HEK293T (cell line): Measurements from ENCODE around the gene COX6A1.
"Not testable (repeated sequence)": the region's sequence is repeated elsewhere in the genome, so short reads cannot be mapped to it uniquely, and the experiment has no call there.

Source experiments
- CTCF ChIA-PET: fragments of 350-600 bp; formaldehyde crosslinking; extraction: SDS; loops from one replicate; lab custom pipeline; 2021; ENCODE audit warnings: antibody characterized with exemption, inconsistent platforms; lab: Yijun Ruan, JAX
- POLR2A ChIA-PET: fragments of 350-600 bp; formaldehyde crosslinking; extraction: SDS; loops from one replicate; lab custom pipeline; 2020; ENCODE audit warnings: antibody characterized with exemption, inconsistent platforms; lab: Yijun Ruan, JAX
- DNase-seq: peaks from one replicate; pipeline ENCODE4 v3.0.0; 2012; ENCODE audit warnings: mixed read lengths; ENCODE audit errors: extremely low spot score
- ARNT ChIP-seq: fragments of 450-650 bp; IDR thresholded peaks from 2 replicates; pipeline ENCODE4 v1.6.1; 2017; ENCODE audit warnings: mild to moderate bottlenecking
- BHLHE40 ChIP-seq: fragments of 450-650 bp; IDR thresholded peaks from 2 replicates; pipeline ENCODE4 v1.6.1; 2016; ENCODE audit warnings: mild to moderate bottlenecking, moderate library complexity, borderline replicate concordance
- CTBP1 ChIP-seq: fragments of 450-650 bp; IDR thresholded peaks from 2 replicates; pipeline ENCODE4 v1.6.1; 2016; ENCODE audit warnings: borderline replicate concordance
- ELF4 ChIP-seq: fragments of 450-650 bp; IDR thresholded peaks from 2 replicates; pipeline ENCODE4 v1.6.1; 2017; ENCODE audit warnings: antibody characterized with exemption
- FOXA1 ChIP-seq: fragments of 450-650 bp; IDR thresholded peaks from 2 replicates; pipeline ENCODE4 v1.6.1; 2016; ENCODE audit warnings: mild to moderate bottlenecking
- FOXK2 ChIP-seq: fragments of 450-650 bp; IDR thresholded peaks from 2 replicates; pipeline ENCODE4 v1.6.1; 2016; ENCODE audit warnings: mild to moderate bottlenecking
- FOXM1 ChIP-seq: fragments of 450-650 bp; IDR thresholded peaks from 2 replicates; pipeline ENCODE4 v1.6.1; 2017; ENCODE audit warnings: mild to moderate bottlenecking, borderline replicate concordance
- HDGF ChIP-seq: fragments of 450-650 bp; IDR thresholded peaks from 2 replicates; pipeline ENCODE4 v1.6.1; 2017; ENCODE audit warnings: antibody characterized with exemption, borderline replicate concordance
- L3MBTL2 ChIP-seq: fragments of 450-650 bp; conservative IDR thresholded peaks from 2 replicates; pipeline ENCODE4 v1.6.1; 2016; ENCODE audit warnings: mild to moderate bottlenecking
- LEF1 ChIP-seq: fragments of 450-650 bp; IDR thresholded peaks from 2 replicates; pipeline ENCODE4 v1.6.1; 2017; ENCODE audit warnings: mild to moderate bottlenecking, borderline replicate concordance
- NFRKB ChIP-seq: fragments of 450-650 bp; IDR thresholded peaks from 2 replicates; pipeline ENCODE4 v1.6.1; 2016; ENCODE audit warnings: mild to moderate bottlenecking, moderate library complexity
- PKNOX1 ChIP-seq: fragments of 450-650 bp; IDR thresholded peaks from 2 replicates; pipeline ENCODE4 v1.6.1; 2016
- SP1 ChIP-seq: fragments of 450-650 bp; IDR thresholded peaks from 2 replicates; pipeline ENCODE4 v1.6.1; 2017
- SUZ12 ChIP-seq: fragments of 450-650 bp; IDR thresholded peaks from 2 replicates; pipeline ENCODE4 v1.6.1; 2016; ENCODE audit warnings: mild to moderate bottlenecking
- TARDBP ChIP-seq: fragments of 450-650 bp; IDR thresholded peaks from 2 replicates; pipeline ENCODE4 v1.6.1; 2016
- ZNF384 ChIP-seq: fragments of 450-650 bp; IDR thresholded peaks from 2 replicates; pipeline ENCODE4 v1.6.1; 2016

The COX6A1 gene

DNA sequence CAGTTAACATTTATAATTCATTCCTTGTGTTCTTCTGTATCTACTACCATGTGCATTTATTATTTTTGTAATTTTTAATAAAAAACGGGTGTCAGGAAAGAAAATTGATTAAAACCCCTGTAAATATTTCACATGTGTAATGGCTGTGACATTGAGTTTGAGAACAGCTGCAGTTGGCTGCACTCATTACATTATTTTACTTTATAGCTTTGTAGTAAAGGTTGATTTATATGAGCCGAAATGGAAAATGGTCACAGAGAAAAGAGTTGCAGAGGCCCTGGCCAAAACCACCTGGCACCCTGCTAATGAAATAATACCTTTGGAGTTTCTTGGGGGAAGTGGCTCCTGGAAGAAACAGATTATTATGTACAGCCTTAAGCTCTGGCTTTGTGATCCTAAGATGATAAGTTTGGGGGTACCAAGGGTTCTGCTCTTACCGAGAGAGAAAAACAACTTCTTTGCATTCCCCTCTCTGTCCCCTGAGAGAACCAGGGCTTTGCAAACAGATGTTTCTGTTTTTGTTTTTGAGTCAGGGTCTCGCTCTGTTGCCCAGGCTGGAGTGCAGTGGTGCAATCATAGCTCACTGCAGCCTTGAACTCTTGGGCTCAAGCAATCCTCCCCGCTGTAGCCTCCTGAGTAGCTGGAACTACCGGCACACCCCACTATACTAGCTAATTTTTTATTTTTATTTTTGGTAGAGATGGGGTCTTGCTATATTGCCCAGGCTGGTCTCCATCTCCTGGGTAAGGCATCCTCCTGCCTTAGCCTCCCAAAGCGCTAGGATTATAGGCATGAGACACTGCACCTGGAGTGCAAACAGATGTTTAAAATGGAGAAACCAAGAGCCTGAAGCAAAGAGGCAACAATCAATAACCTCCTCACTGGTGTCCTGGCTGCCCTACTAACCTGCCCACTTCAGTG is 48.3 kb downstream of the COX6A1 start:
- TF ChIP-seq CTBP1 (no peak), LEF1 (no peak), PKNOX1 (no peak), TARDBP (no peak), FOXA1 (no peak), ARNT (no peak), ZNF384 (no peak), FOXM1 (no peak), SP1 (no peak)
- ChIA-PET POLR2A (interaction anchor here (0.8 kb wide), 1 partner anchor 194 kb away, joined by 4 read pairs; the partner anchor contains the start of gene RNU4-2), CTCF (no interaction called here)
- no peak for DNase-seq

- POLR2A ChIA-PET: interaction anchor here (0.6 kb wide), 1 partner anchor 8 kb away, joined by 3 read pairs; the partner anchor contains the start of gene DYNLL1
- CTCF ChIA-PET, DNase-seq: not testable (repeated sequence)
Measured at GRCh38 chr12:120487552-120487951, 49.6 kb downstream of the COX6A1 start.

DNA sequence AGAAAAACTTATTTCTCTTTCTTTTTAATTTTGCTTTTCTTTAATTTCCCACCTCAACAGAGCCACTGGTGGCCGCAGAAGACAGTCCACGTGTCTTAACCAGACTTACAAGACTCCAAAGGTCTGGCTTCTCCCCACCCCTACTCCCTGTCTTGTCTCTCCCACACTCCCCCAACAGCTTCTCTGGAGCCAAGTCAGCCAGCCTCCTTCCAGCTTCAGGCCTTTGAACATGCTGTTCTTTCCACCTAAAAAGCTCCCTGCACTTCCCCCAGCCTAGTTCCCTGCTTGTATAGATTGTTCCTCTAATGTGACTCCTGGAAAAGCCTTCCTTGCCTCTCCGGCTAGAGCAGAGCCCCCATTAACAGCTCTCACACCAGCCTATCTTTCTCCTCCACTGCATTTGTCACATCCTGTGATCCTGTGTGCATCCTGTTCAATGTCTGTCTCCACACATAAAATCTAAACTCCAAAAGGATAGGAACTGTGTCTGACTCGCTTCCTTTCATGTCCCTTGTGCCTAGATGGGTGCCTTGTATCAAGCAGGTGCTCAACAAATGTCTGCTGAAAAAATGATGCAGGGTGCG is 50.2 kb downstream of the COX6A1 start:
- ChIA-PET POLR2A (interaction anchor here (1.1 kb wide), 1 partner anchor 13 kb away, joined by 5 read pairs; no protein-coding TSS in a partner anchor), CTCF (no interaction called here)
- no peak for DNase-seq
- TF ChIP-seq PKNOX1: no peak
- no peak for TF ChIP-seq SUZ12
- TF ChIP-seq ARNT: no peak
- no peak for TF ChIP-seq FOXK2
- no peak for TF ChIP-seq ZNF384
- no peak for TF ChIP-seq HDGF
- no peak for TF ChIP-seq LEF1
- no peak for TF ChIP-seq SP1
- no peak for TF ChIP-seq L3MBTL2
- no peak for TF ChIP-seq CTBP1
- no peak for TF ChIP-seq ELF4
- no peak for TF ChIP-seq NFRKB
- TF ChIP-seq FOXA1: no peak
- no peak for TF ChIP-seq BHLHE40
- TF ChIP-seq TARDBP: no peak
- no peak for TF ChIP-seq FOXM1

GRCh38 chr12:120489018-120489417 is 51.1 kb downstream of the COX6A1 start:
- no peak for DNase-seq
- ChIA-PET POLR2A (interaction anchor here (0.8 to 1.6 kb wide), 3 partner anchors 10 to 19 kb away, joined by 3 to 5 read pairs (median 4); partner anchors contain the start of gene SRSF9), CTCF (interaction anchor here (2.1 kb wide), 1 partner anchor 19 kb away, joined by 6 read pairs; the partner anchor contains the start of gene SRSF9)
- TF ChIP-seq SUZ12 (no peak), PKNOX1 (no peak), FOXA1 (no peak), FOXM1 (no peak), LEF1 (no peak), ZNF384 (no peak), BHLHE40 (no peak), CTBP1 (no peak), HDGF (no peak), FOXK2 (no peak), TARDBP (no peak), SP1 (no peak), ARNT (no peak), ELF4 (no peak), L3MBTL2 (no peak), NFRKB (no peak)

- TF ChIP-seq SP1 (no peak), FOXA1 (no peak), FOXK2 (no peak), TARDBP (no peak), ELF4 (no peak), PKNOX1 (no peak), LEF1 (no peak), CTBP1 (no peak), SUZ12 (no peak), L3MBTL2 (no peak), NFRKB (no peak), FOXM1 (no peak), HDGF (no peak), ZNF384 (no peak), BHLHE40 (no peak)
- ChIA-PET POLR2A (interaction anchor here (0.6 to 1.2 kb wide), 2 partner anchors 10 to 33 kb away, joined by 3 read pairs; no protein-coding TSS in a partner anchor), CTCF (interaction anchor here (1.2 to 2.1 kb wide), 2 partner anchors 15 to 20 kb away, joined by 4 to 6 read pairs; partner anchors contain the start of gene SRSF9)
- no peak for DNase-seq
Measured at GRCh38 chr12:120490325-120490724, 52.4 kb downstream of the COX6A1 start.
